GM12891 (cell line): ENCODE results near the gene GLP2R.

Source experiments
- DNase-seq: peaks from one replicate; pipeline ENCODE4 v3.0.0; 2011; ENCODE audit warnings: low spot score; ENCODE audit not compliant: insufficient read length
- FAIRE-seq: peaks from 2 replicates; lab custom pipeline; 2011; peaks lifted over from hg19 to GRCh38; lab: Jason Lieb, UNC
- PAX5 ChIP-seq: IDR thresholded peaks from 2 replicates; pipeline ENCODE4 v1.6.1; 2011; ENCODE audit warnings: low read length, moderate library complexity, mild to moderate bottlenecking; ENCODE audit not compliant: insufficient read depth, severe bottlenecking
- POLR2A ChIP-seq: IDR thresholded peaks from 2 replicates; pipeline ENCODE4 v1.6.1; 2011; ENCODE audit warnings: low read depth, low read length, control low read depth
- POLR2AphosphoS5 ChIP-seq: IDR thresholded peaks from 2 replicates; pipeline ENCODE4 v1.6.1; 2011; ENCODE audit warnings: low read depth, low read length, control low read depth
- POU2F2 ChIP-seq: IDR thresholded peaks from 2 replicates; pipeline ENCODE4 v1.6.1; 2011; ENCODE audit warnings: low read depth, mild to moderate bottlenecking, control low read depth, low read length, moderate library complexity
- SPI1 ChIP-seq: IDR thresholded peaks from 2 replicates; pipeline ENCODE4 v1.6.1; 2011; ENCODE audit warnings: low read depth, low read length, control low read depth
- TAF1 ChIP-seq: IDR thresholded peaks from 2 replicates; pipeline ENCODE4 v1.6.1; 2011; ENCODE audit warnings: low read depth, low read length, control low read depth

GLP2R gene

GRCh38 chr17:9824797-9825338, 856 bp upstream of the GLP2R start:
- DNase-seq: no peak
- TF ChIP-seq TAF1 (no peak), POLR2A (no peak), POU2F2 (no peak), SPI1 (no peak), POLR2AphosphoS5 (no peak), PAX5 (no peak)
- FAIRE-seq: no peak

GRCh38 chr17:9828296-9829295, 2.9 kb downstream of the GLP2R start:
- TF ChIP-seq TAF1 (no peak), SPI1 (no peak), PAX5 (no peak), POU2F2 (no peak), POLR2A (no peak), POLR2AphosphoS5 (no peak)
- no peak for FAIRE-seq
- DNase-seq: no peak

- DNase-seq: no peak
- TF ChIP-seq PAX5 (no peak), POLR2AphosphoS5 (no peak), TAF1 (no peak), POLR2A (no peak), POU2F2 (no peak), SPI1 (no peak)
- FAIRE-seq: no peak
These were observed 3.6 kb downstream of the GLP2R start for GRCh38 chr17:9829343-9829742.

- no peak for TF ChIP-seq POLR2AphosphoS5
- no peak for TF ChIP-seq POLR2A
- no peak for TF ChIP-seq POU2F2
- TF ChIP-seq SPI1: no peak
- no peak for TF ChIP-seq PAX5
- TF ChIP-seq TAF1: no peak
- FAIRE-seq (no peak), DNase-seq (no peak)
These were observed 5.0 kb downstream of the GLP2R start for GRCh38 chr17:9830711-9831110.

GRCh38 chr17:9833922-9834321, 8.2 kb downstream of the GLP2R start:
- FAIRE-seq (no peak), DNase-seq (no peak)
- TF ChIP-seq SPI1 (no peak), TAF1 (no peak)

- no peak for TF ChIP-seq POLR2A
- no peak for TF ChIP-seq POU2F2
- no peak for TF ChIP-seq SPI1
- no peak for TF ChIP-seq TAF1
- TF ChIP-seq PAX5: no peak
- no peak for TF ChIP-seq POLR2AphosphoS5
- no peak for DNase-seq
- FAIRE-seq: no peak
These were observed 12.1 kb downstream of the GLP2R start for GRCh38 chr17:9837551-9838471.

- no peak for TF ChIP-seq PAX5
- TF ChIP-seq POLR2A: no peak
- no peak for TF ChIP-seq POLR2AphosphoS5
- TF ChIP-seq TAF1: no peak
- TF ChIP-seq POU2F2: no peak
- no peak for TF ChIP-seq SPI1
- no peak for FAIRE-seq
- no peak for DNase-seq
These were observed 13.7 kb downstream of the GLP2R start for GRCh38 chr17:9839433-9839832.

GRCh38 chr17:9842057-9842758, 16.5 kb downstream of the GLP2R start:
- TF ChIP-seq SPI1 (no peak), POU2F2 (no peak), TAF1 (no peak), POLR2A (no peak), PAX5 (no peak), POLR2AphosphoS5 (no peak)
- no peak for DNase-seq
- FAIRE-seq: no peak
